ENCODE data around the gene C20orf173. TPM values are rescaled to one million over a fixed set of nuclear protein-coding genes. Genes with fewer than 3 reads are reported as not detected.
"Not testable (repeated sequence)": the region's sequence is repeated elsewhere in the genome, so short reads cannot be mapped to it uniquely, and the experiment has no call there.

The C20orf173 gene
- total RNA-seq, 2 donors from 2014 or later = not detected

- Mint-ChIP-seq H3K4me3 (no peak overlapping the region), H3K9me3 (no peaks in the 10 kb centered on the region), H3K27ac (no peak overlapping the region), H3K27me3 (no peaks in the 10 kb centered on the region), H3K36me3 (ENCODE audit: low read depth) (peaks cover 16% of the 10 kb centered on the region), H3K4me1 (no peaks in the 10 kb centered on the region)
- ATAC-seq (replicated peaks) = no peak
Measured at GRCh38 chr20:35539756-35540212, 10.3 kb upstream of the C20orf173 start.

GRCh38 chr20:35527122-35527769 is 2.2 kb downstream of the C20orf173 start:
- no peaks in the 10 kb centered on the region for H3K27me3 Mint-ChIP-seq

DNA sequence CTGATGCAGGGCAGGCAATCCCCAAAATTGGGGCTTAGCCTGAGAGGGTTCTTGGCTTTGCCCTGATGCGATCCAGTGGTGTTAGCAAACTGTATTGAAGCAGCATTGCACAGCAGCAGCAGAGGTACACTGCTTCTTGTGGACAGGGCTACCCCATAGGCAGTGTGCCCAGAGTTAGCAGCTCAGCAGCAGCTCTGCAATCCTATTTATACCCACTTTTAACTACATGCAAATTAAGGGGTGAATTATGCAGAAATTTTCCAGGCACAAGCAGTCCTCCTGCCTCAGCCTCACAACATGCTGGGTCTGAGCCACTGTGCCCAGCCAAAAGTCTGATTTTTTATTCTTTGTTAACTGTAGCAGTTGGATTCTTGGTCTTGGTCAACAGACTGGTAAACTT is 3.8 kb downstream of the C20orf173 start:
- Mint-ChIP-seq H3K4me1 (no peaks in the 10 kb centered on the region), H3K36me3 (ENCODE audit: low read depth) (no peaks in the 10 kb centered on the region), H3K4me3 (no peak overlapping the region), H3K27me3 (no peaks in the 10 kb centered on the region), H3K9me3 (no peaks in the 10 kb centered on the region), H3K27ac (no peak overlapping the region)
- no peak for ATAC-seq (replicated peaks)

More at GRCh38 chr20:35527122-35527769, 2.2 kb downstream of the C20orf173 start:
- H3K36me3 Mint-ChIP-seq (ENCODE audit: low read depth) = no peaks in the 10 kb centered on the region
- H3K4me1 Mint-ChIP-seq = no peaks in the 10 kb centered on the region
- H3K27ac Mint-ChIP-seq = no peak overlapping the region
- H3K4me3 Mint-ChIP-seq = no peak overlapping the region
- no peaks in the 10 kb centered on the region for H3K9me3 Mint-ChIP-seq
- no peak for ATAC-seq (replicated peaks)

DNA sequence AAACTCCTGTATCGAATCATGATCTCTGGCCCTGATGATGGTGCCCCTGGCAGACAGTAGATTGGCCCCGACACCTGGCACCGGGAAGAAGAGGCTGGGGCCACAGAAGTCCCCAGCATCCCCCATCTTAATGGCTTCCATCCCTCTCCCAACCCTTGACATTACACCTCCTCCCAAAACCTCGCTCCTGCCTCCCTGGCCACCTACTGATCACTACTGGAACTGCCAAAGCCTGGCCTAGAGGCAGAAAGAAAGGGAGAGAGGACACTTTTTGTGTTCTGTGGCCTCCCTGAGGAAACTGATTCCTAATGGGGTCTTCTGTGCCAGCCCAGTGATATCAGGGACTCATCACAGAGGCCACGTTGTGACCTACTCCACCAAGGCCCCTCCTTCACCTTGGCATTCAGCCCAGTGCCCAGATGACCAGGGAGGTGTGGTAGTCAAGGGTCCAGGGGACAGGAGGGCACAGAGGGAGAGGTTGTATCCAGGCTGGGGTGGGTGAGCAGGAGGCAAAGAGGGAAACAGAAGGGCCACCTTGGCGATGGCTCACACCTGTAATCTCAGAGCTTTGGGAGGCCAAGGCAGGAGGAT is 6.1 kb downstream of the C20orf173 start:
- H3K4me1 Mint-ChIP-seq = no peaks in the 10 kb centered on the region
- no peak for ATAC-seq (replicated peaks)
- no peak overlapping the region for H3K27ac Mint-ChIP-seq
- no peaks in the 10 kb centered on the region for H3K36me3 Mint-ChIP-seq (ENCODE audit: low read depth)
- H3K27me3 Mint-ChIP-seq = no peaks in the 10 kb centered on the region
- H3K9me3 Mint-ChIP-seq = no peaks in the 10 kb centered on the region
- H3K4me3 Mint-ChIP-seq = no peak overlapping the region

DNA sequence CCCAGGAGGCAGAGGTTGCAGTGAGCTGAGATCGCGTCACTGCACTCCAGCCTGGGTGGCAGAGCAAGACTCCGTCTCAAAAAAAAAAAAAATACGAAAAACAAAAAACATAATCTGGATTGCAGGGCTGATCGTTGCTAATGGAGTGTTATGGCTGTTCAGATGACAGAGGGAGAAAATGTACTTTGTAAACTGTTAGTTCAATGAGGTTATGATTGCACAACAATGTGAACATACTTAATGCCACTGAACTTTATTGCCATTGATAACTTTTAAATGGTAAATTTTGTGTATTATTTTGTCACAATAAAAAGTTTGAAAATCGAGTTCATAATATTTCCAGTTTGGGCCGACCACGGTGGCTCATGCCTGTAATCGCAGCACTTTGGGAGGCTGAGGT is 10.5 kb downstream of the C20orf173 start:
- Mint-ChIP-seq H3K9me3 (no peaks in the 10 kb centered on the region), H3K27ac (no peak overlapping the region), H3K4me3 (no peak overlapping the region), H3K36me3 (ENCODE audit: low read depth) (peaks cover 2% of the 10 kb centered on the region), H3K27me3 (no peaks in the 10 kb centered on the region), H3K4me1 (no peaks in the 10 kb centered on the region)
- no peak for ATAC-seq (replicated peaks)

- H3K4me1 Mint-ChIP-seq; H3K27ac Mint-ChIP-seq; H3K27me3 Mint-ChIP-seq; ATAC-seq (replicated peaks); H3K4me3 Mint-ChIP-seq; H3K9me3 Mint-ChIP-seq: not testable (repeated sequence)
- peaks cover 14% of the 10 kb centered on the region for H3K36me3 Mint-ChIP-seq (ENCODE audit: low read depth)
Measured at GRCh38 chr20:35517767-35518166, 11.7 kb downstream of the C20orf173 start.

DNA sequence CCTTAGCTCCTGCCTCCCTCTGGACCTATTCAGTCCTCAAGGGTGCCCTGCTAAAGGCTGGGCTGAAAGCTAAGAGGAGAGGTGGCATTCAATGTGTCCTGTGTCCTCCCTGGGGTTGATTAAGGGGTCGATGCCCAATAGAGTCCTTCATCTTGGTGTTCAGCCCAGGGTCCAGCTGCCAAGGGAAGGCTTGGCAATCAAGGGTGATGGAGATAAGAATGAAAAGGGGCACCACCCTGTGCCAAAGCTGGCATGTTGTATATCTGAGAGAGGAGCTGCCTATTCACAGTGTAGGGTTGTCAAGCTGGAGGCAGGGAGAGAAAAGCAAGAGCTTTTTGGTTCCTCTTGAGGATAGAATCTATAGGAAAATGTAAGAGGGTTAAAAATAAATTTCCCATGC is 12.3 kb downstream of the C20orf173 start:
- no peak for ATAC-seq (replicated peaks)
- Mint-ChIP-seq H3K27me3 (no peaks in the 10 kb centered on the region), H3K9me3 (no peaks in the 10 kb centered on the region), H3K27ac (peak overlapping the region; percentile 20), H3K36me3 (ENCODE audit: low read depth) (peaks cover 20% of the 10 kb centered on the region), H3K4me3 (no peak overlapping the region), H3K4me1 (no peaks in the 10 kb centered on the region)

GRCh38 chr20:35515949-35516645 is 13.4 kb downstream of the C20orf173 start:
- Mint-ChIP-seq H3K27me3 (no peaks in the 10 kb centered on the region), H3K27ac (peak overlapping the region; percentile 20), H3K4me1 (no peaks in the 10 kb centered on the region), H3K4me3 (no peak overlapping the region), H3K9me3 (no peaks in the 10 kb centered on the region), H3K36me3 (ENCODE audit: low read depth) (peaks cover 30% of the 10 kb centered on the region)
- peak; percentile 35 for ATAC-seq (replicated peaks)

DNA sequence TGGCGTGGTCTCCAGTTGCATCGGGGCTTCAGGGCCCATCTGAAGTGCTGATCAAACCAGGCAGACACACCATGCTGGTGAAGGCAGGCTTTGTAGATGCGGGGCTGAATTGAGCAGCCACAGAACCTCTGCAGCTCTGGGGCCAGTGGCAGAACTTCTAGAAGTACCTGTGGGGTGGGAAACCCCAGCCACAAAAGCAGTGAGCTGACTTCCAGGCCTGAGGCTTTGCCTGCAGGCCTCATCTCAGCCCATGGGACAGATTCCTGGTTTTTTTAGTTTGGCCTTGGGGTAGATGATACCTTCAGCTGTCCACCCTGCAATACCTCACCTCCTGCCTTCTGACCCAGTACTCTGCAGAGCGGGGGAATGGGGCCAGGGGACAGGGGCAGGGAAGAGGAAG is 14.1 kb downstream of the C20orf173 start:
- no peaks in the 10 kb centered on the region for H3K27me3 Mint-ChIP-seq
- H3K9me3 Mint-ChIP-seq = no peaks in the 10 kb centered on the region
- peaks cover 38% of the 10 kb centered on the region for H3K36me3 Mint-ChIP-seq (ENCODE audit: low read depth)
- ATAC-seq (replicated peaks) = no peak
- H3K27ac Mint-ChIP-seq = no peak overlapping the region
- H3K4me3 Mint-ChIP-seq = no peak overlapping the region
- H3K4me1 Mint-ChIP-seq = no peaks in the 10 kb centered on the region

GRCh38 chr20:35514371-35514932 is 15.0 kb downstream of the C20orf173 start:
- Mint-ChIP-seq H3K9me3 (no peaks in the 10 kb centered on the region), H3K27me3 (no peaks in the 10 kb centered on the region), H3K27ac (no peak overlapping the region), H3K36me3 (ENCODE audit: low read depth) (peaks cover 47% of the 10 kb centered on the region), H3K4me1 (no peaks in the 10 kb centered on the region), H3K4me3 (no peak overlapping the region)
- no peak for ATAC-seq (replicated peaks)

- Mint-ChIP-seq H3K9me3 (no peaks in the 10 kb centered on the region), H3K4me1 (peaks cover 5% of the 10 kb centered on the region), H3K27me3 (no peaks in the 10 kb centered on the region), H3K4me3 (no peak overlapping the region), H3K27ac (peak overlapping the region; percentile 50), H3K36me3 (ENCODE audit: low read depth) (peaks cover 72% of the 10 kb centered on the region)
- no peak for ATAC-seq (replicated peaks)
Measured at GRCh38 chr20:35511814-35512420, 17.5 kb downstream of the C20orf173 start.

GRCh38 chr20:35510951-35511735 is 18.3 kb downstream of the C20orf173 start:
- Mint-ChIP-seq H3K4me1 (peaks cover 11% of the 10 kb centered on the region), H3K9me3 (no peaks in the 10 kb centered on the region), H3K36me3 (ENCODE audit: low read depth) (peaks cover 80% of the 10 kb centered on the region), H3K4me3 (no peak overlapping the region), H3K27ac (no peak overlapping the region), H3K27me3 (no peaks in the 10 kb centered on the region)
- ATAC-seq (replicated peaks) = no peak

DNA sequence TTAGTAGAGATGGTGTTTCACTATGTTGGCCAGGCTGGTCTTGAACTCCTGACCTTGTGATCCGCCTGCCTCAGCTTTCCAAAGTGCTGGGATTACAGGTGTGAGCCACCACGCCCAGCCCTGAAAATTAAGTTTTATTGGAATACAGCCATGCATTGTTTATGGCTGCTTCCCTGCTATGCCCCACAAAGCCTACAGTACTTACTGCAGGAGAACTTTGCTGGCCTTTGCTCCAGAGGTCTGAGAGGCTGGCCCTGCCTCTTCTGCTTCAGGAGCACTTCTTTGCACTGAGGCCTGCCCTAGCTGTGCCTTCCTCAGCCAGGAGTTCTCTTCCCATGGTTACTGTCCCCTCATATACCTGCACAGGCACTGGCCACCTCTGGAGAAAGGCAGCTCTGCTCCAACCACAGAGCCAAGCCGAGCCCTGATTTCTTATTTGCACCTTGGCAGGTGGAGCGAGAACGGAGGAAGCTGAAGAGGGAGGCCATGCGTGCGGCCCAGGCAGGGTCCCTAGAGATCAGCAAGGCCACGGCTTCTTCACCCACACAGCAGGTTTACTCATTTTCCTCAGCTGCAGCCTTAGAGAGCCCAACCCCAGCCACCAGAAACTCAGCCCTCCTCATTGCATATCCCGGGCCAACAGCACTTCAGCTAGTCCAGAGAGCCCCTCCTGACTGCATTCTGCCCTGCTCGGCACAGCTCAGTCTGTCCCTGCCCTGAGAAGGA is 20.8 kb downstream of the C20orf173 start:
- H3K27ac Mint-ChIP-seq = no peak overlapping the region
- peaks cover 100% of the 10 kb centered on the region for H3K36me3 Mint-ChIP-seq (ENCODE audit: low read depth)
- H3K9me3 Mint-ChIP-seq = no peaks in the 10 kb centered on the region
- H3K4me3 Mint-ChIP-seq = no peak overlapping the region
- H3K27me3 Mint-ChIP-seq = no peaks in the 10 kb centered on the region
- peaks cover 19% of the 10 kb centered on the region for H3K4me1 Mint-ChIP-seq
- no peak for ATAC-seq (replicated peaks)

Data from activated T-helper 17 cell treated with anti-CD3 and anti-CD28 coated beads, Interleukin-2, amount 50 U/mL, for 72 hours (primary cell).